HG03159 (cell line): ENCODE data around the gene NTM.
"Not testable (repeated sequence)": the region's sequence is repeated elsewhere in the genome, so short reads cannot be mapped to it uniquely, and the experiment has no call there.

ENCODE experiments used
- ATAC-seq: cut with Tn5 transposase; IDR thresholded peaks from one replicate; pipeline ENCODE4 v1.9.1; 2021; ENCODE audit warnings: mild to moderate bottlenecking, moderate library complexity; ENCODE audit not compliant: unreplicated experiment

NTM gene

DNA sequence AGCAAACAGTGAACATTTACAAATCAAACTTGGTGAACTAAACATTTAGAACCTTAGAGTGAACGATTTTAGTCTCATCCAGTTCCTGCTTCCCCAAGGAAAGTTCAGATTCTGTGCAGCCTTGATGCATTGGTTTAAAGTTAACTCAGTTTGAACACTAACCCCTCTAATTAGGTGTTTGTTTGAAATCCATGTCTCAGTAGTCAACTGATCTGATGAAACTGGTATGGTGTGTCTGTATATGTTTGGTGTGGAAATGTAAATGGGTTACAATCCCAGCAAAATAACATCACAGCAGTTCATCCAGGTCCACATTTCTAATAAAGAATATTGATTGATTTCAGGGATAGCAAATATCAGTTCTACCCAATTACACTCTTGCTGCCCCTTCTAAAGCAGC is 532.0 kb downstream of the NTM start:
- ATAC-seq, result no peak

DNA sequence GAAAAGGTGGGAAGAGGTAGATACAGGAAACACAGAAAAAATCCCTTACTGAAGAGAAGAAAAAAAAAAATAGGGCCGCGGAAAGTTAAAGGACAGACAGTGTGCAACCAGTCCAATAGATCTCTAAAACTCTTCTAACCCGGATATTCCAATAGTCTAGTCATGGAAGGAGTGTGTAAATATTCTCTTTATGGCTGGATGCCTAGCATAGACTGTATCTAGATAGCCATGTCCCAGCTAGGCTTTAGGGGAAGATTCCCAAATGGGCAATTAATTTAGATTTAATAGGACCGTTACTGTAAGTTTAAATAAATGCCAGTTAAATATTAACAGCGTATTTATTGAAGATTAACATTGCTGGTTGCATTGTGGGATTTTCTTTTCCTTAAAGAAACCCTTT is 532.7 kb downstream of the NTM start:
- ATAC-seq, result no peak

DNA sequence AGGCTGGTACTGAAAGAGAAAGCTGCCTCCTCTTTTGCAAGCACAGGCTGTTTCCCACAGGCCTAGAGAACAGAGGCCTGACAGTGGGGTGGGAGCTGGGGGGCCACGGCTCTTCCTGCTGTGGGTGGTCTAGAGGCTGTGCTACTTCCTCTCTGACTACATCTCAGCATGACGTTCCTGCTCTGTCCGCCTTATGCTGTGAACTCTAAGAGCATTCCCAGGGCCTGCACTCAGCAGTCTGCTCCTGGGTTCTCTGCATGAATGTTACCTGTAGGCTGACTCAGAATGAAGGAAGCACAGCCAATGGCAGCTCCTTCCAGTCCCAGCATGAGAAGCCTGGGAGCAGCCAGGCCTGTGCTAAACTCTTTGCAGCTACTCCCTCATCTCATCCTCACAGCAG is 534.3 kb downstream of the NTM start:
- ATAC-seq, result no peak

DNA sequence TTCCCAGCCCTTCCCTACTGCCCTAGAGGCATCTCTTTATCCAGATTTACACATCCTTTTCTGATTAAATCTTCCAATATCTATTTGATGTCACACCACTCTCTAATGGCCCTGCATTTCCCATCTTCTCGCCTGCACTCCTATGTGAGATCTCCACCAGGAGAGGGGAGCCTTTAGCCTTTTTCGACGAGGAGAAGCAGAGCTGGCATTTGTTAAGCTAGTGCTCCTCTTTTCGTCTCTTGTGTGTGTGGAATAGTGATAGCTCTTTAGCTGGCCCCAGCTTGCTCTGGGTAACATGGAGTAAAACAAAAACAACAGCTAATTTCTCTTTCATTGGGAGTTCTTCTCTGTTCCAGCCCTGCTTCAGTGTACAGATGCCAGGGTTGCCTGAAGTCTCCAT is 536.5 kb downstream of the NTM start:
- ATAC-seq, result no peak

DNA sequence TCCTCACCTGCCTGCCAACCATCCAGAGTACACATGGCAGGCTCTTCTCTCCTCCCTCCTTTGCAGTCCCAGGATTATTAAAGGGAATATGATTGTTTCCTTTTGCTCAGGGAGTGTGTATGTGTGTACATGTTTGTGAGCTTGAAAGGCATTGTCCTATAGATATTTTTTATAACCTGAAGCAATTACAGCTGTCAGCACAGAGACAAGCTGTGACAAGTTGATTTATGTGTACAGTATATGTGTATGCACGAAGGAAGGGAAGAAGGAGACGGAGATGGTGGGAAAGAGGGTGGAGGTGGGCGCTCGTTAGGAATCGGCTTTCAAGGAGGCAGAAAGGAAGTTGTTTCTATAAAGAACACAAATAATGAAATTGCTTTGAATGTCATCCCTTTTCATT is 537.0 kb downstream of the NTM start:
- ATAC-seq, result no peak

DNA sequence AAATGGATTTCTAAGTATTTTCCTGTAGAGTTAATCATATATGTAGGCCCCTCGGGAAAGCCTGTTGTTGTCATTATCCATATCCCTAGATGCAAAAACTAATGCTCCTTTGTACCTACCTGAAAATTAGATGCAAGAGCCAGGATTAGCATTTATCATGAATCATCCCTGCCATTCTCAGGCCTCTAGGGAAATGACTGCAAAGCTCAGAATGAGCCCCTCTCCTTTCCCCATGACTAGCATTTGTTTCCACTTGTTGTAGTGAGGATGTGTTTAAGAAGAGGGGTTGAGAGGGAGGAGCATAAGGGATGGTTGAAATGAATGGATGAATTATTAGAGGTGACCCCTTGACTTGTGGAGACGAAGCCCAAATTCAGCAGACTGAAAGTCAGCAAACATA is 537.9 kb downstream of the NTM start:
- no peak for ATAC-seq

DNA sequence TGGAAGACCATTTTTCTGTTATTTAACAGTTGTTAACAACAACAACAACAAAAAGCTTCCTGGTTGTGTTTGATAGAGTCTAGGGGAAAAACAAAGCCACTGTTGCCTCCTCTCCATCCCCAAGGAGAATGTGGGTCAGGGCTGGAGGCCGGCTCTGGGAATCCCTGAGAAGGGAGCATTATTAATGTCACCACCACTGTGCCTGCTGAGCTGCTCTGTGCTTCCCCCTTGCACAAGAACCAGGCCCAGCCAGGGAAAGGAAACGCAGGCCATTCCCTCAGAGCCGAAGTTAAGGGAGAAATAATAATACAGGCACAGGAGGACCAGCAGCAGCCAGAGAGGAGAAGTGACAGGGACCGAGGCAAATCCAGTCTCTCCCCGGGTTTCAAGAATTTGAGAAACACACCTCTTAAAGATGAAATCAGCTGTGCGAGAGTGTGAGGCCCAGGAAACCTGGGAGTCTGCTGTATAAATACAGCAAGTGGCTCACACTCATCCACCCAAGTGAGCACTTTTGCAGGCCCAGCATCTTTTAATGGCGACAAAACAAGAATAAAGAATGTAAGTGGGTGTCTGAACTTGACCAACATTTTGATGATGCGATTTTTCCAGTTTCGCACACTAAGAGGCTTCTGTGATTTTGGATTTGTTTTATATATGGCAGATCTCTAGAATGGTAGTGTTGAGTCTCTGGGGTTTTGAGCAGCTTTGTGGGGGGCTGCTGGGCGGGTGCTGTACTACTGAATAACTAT is 539.2 kb downstream of the NTM start:
- no peak for ATAC-seq

DNA sequence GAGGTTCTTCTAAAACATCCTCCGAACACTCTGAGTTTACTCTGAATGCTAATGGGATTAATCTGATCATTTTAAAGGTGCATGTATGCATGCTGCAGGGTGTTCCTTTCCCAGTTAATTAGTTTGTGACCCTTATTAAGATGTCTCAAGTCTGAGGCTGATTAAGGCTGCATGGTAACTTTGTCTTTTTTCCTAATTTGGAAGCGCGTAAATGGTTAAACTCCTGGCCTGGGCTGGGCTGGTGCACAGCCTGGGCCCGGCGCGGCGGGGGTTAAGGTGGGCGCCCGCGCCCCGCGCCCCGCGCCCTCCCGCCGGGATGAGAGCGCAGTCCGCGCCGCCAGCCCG is 539.7 kb downstream of the NTM start:
- no peak for ATAC-seq

DNA sequence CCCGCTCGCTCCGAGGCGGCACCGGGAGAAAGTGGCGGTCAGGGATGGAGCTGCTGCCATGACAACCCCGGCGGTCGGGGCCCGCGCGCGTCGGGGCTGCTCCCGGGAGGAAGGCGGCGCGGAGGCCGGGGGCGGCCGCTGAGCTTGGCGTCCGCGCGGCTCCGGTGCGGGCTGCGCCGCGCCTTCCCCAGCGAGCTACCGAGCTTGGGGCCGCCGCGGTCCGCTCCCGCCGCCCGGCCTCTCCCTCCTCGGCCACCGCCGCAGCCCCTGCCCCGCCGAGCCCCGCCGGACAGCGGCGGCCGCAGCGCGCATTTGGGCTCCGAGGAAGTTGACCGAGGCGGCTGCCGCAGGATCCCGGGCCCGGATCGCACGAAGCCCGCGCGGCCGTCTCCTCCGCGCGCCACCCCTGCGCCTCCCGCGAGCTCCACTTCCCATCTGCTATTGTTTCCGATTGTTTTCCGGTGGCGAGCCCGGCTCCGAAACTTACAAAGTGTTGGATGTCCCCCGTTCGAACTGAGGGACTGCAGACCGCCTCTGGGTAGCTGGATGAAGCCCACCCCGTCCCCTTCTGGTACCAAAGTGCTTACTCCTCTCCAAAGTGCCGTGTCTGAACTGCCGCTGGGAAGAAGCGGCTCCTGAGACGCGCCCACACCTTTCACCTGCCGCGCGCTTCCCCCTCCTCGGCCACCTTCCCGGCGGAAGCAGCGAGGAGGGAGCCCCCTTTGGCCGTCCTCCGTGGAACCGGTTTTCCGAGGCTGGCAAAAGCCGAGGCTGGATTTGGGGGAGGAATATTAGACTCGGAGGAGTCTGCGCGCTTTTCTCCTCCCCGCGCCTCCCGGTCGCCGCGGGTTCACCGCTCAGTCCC is 540.3 kb downstream of the NTM start:
- ATAC-seq, result no peak

DNA sequence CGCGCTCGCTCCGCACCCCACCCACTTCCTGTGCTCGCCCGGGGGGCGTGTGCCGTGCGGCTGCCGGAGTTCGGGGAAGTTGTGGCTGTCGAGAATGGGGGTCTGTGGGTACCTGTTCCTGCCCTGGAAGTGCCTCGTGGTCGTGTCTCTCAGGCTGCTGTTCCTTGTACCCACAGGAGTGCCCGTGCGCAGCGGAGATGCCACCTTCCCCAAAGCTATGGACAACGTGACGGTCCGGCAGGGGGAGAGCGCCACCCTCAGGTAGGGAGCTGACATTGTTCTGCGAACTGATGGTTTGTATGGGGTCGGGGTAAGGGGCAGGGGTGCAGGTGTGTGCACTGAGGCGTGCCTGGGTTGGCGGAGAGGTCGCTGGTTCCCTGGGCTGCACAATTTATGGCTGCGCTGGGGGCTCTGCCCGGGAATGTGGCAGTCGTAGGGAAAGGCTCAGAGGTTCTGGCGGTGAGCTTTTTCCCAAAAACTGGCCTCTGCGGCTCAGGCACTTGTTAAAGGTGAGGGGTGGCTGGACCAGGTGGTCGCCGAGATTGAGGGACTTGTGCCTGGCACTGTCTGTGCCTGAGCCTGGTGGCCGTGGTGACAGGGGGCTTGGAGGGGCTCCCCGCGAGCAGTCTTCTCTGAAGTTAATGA is 541.1 kb downstream of the NTM start:
- not testable (repeated sequence) for ATAC-seq

DNA sequence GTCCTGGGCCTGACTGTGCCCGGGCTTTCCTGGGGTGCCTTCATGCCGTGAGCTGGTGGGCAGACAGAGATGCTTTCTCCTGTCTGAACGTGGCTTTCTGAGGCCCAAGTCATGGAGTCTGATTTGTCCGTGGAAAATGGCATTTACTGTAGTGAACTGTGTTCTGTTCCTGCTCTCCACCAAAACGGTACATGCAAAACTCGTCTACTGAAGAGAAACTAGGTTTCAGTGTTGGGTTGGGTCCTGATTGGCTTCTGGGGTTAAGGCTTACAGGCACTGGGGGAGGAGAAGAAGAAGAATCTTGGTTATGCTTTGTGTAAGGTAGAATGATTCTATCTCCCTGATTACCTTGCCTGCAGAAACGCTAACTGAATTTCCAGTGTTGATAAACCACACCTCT is 541.7 kb downstream of the NTM start:
- no peak for ATAC-seq

DNA sequence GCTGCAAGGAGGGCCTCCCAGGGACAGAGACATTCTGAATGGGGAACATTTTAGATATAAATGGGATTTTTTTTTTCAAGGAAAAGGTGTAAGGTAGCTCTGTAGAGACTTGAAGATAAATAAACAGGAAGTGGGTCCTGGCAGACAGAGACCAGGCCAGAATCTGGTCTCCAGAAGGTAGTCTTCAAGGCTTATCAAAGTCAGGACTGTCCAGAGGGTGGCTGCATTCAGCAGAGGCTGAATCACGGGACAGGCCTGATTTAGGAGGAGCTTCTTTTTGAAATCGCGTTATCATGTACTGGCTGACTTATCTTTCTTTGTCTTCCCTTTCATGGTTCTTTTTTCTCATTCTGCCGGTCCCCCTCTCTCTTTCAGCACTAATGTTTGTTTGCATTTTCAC is 542.9 kb downstream of the NTM start:
- no peak for ATAC-seq

DNA sequence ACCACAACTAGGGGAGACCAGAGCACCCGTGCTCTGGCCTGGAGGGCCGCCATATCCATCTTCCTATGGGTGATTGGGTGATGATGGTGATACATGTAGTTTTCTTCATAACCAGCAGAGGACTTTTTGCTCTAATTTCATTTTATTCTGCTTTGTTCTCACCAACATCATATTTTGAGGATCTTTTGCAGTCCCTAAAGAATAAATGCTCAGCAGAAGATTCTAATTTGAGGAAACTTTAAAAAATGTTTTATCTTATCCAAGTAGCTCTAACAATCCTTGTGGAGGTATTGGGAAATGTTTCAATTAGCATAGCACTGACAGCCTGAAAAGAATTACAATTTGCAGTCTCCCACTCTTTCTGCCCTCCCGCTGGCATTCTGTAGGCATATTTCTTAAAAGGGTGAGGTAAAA is 544.0 kb downstream of the NTM start:
- no peak for ATAC-seq

DNA sequence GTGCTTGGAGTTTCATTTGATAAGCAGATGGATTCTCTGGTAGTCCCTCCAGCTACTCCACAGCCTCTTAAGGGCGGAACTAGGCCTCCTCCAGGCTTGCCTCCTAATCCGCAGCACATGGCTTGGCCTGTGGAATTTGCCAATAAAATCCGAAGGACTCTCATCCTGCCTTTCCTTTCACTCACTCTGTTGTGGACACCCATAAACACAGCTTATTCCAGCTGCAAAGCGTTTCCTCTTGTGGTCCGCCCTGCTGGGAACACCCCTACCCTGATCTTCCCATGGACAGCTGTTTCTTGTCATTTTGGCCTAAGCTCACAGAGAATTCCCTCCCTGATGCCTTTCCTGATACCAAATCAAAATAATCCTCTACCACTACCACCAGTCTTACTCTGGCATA is 546.2 kb downstream of the NTM start:
- no peak for ATAC-seq

DNA sequence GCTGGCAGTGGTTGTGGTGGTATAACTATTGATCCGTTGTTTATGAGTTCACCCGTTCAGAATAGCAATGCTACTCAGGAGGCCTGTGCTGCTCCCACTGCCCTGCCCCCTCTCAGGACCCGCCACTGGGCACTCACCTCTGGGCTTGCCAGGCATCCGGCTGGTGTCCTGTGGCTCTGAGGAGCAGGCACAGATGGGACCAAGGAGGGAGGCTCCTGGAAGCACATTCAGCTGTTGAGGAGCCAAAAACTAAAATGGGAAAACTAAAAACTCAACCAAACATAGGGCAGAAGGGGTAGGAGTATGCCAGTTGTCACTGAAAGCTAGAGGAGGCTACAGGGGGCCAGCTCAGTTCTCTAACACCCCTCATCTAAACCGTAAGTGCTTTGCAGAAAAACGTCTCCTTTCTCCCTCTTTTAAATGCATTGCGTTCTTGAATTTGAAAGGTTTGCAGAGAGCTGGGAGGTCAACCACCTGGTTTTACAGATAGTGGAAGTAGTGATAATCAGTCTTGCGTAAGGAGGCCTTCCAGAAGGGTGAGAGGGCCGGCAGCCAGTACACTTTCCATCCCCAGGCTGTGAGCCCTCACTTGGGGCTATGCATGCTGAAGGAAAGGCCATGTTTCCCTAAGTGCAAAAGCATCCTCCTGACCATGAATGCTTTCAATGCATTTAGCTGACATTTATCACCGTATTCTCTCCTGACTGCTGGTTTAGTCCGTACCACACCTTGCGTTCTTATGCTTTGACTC is 547.4 kb downstream of the NTM start:
- no peak for ATAC-seq

DNA sequence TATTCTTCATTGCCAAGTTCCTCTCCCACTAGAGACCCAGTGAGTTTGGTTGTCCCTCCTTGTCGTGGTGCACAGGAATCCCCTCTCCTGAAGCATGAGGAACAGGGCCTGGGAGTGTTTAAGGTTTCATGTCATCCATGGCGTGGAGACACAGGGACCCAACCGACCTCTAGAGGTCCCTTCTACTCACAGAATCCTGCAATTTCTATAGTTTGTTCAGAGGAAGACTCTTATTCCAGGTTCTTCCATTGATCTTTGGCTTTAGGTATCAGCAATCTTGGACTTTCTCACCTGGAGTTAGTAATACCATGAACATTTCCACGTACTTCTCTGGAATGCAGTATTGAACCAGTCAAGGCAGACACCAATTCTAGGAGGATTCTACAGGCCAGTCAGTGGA is 548.2 kb downstream of the NTM start:
- no peak for ATAC-seq

DNA sequence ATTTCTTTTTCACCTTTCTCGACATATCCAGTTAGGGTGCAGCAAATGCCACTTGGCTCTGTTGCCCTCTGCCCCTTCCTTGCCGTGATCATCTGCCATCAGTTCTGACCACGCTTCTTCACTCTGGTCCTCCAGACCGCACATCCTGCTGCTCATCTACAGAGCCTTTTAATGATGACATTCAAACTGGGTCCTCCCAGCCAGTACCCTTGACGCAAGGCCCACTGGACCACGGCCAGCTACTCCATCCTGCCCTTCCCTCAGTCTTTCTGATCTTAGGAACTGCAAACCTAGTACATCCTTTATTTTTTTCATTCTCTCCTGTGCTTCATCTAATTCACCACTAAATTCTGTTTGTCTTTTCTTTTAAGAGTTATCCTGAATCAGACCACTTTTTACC is 551.8 kb downstream of the NTM start:
- no peak for ATAC-seq

DNA sequence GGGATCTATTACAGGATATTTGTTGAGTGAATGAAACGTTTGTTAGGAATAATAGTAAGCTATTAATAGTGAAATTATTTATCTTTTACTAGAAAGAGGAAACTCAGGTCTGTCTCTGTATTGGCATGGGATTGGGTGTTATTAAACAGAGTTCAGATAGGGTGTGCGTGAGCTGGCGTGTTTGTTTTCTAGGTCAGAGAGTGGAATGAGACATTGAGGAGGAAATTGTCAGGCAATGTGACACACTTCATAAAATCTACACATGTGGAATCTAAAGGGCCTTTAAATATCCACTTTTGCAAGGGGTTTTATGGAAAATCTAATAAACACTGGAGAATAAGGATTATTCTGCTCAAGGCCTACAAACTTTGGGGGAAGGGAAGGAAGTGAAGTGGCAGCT is 552.9 kb downstream of the NTM start:
- ATAC-seq, result no peak

DNA sequence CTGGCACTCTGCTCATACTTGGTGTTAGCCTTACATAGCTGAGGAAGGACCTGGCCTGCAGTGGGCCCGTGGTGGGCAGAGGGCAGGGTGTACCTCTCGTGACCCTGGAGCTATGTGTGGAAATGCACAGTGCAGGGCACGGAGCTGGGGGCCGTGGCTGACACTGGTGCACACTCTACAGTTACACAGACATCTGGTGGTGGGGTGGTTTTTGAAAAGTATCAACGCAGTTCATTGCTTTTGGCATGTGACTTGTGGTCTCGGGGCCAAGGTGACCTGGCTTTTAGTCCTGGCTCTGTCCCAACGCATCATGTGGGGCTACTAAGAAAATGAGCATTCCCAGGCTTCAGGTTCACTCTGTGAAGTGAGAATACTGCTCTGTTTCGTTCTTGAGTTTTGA is 553.6 kb downstream of the NTM start:
- no peak for ATAC-seq

DNA sequence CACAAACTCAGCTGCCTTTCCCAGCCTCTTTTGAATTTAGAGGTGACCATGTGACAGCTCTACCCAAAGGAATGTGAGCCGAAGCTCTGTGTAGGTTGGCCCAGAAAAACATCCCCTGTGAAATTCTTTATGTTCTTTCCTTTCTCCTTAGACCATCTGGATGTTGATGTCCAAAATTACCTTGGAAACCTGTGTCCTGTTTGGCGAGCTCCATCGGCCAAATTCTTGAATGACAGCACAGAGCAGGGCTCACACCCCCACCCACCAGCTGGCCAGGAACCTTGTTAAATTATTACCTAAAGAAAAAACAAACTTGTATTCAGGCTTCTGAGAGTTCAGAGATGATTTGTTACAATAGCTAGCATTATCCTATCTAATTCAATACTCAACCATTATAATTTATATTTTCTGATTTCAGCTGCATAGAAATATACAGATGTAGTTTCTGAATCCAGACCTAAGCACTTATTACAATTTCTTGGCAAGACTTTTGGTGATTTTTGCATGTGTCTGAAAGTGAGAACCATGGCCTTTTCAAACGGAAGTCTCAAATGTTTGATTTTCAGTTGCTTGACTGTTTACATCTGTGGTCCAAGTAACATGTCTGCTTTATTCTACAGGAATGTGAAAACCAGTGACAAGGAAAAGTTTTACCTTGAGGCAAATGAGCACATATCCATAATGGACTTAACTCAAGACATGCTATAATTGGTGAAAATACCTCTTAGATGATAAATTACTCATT is 554.2 kb downstream of the NTM start:
- ATAC-seq, result no peak

DNA sequence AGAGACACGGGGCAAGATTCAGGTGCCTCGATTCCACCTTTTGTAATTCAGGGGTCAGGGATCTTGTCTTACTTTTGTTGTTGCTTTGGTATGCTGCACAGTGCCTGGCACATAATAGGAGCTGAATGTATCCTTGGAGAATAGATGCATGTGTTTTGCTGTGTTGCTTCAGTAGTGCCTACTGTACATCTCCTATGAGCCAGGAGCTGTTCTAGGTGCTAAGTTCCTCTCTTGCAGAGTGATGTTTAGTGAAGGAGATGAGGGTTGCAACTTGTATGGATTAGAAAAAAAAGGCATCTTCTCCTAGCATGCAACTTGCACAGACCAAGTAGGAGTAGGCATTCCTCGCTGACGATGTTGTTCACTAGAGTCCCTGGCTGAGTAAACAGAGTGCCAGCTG is 555.4 kb downstream of the NTM start:
- ATAC-seq, result no peak
